ENCODE measurements around the gene CD207. TPM values are rescaled to one million over a fixed set of nuclear protein-coding genes. Genes with fewer than 3 reads are reported as not detected.
A peak's percentile ranks its signal among the peaks of the same experiment; 100 is the strongest.

The CD207 gene
- total RNA-seq, 1 donor from 2014 or later = not detected

- Mint-ChIP-seq H3K36me3 (no peaks in the 10 kb centered on the region), H3K4me3 (no peak overlapping the region), H3K27me3 (ENCODE audit: low read depth) (peaks cover 83% of the 10 kb centered on the region), H3K27ac (no peak overlapping the region), H3K4me1 (no peaks in the 10 kb centered on the region), H3K9me3 (no peaks in the 10 kb centered on the region)
- peak in 1 of 2 experiments; percentile 13 for DNase-seq (ENCODE audit: low spot score in 2 of 2, unreplicated experiment in 2 of 2)
- TF ChIP-seq, protein P1, sequence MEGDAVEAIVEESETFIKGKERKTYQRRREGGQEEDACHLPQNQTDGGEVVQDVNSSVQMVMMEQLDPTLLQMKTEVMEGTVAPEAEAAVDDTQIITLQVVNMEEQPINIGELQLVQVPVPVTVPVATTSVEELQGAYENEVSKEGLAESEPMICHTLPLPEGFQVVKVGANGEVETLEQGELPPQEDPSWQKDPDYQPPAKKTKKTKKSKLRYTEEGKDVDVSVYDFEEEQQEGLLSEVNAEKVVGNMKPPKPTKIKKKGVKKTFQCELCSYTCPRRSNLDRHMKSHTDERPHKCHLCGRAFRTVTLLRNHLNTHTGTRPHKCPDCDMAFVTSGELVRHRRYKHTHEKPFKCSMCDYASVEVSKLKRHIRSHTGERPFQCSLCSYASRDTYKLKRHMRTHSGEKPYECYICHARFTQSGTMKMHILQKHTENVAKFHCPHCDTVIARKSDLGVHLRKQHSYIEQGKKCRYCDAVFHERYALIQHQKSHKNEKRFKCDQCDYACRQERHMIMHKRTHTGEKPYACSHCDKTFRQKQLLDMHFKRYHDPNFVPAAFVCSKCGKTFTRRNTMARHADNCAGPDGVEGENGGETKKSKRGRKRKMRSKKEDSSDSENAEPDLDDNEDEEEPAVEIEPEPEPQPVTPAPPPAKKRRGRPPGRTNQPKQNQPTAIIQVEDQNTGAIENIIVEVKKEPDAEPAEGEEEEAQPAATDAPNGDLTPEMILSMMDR (IDR thresholded peaks at IDR 0.05; ENCODE audit: unreplicated experiment) = no peak
Measured at GRCh38 chr2:70851704-70852103, 16.1 kb upstream of the CD207 start.

DNA sequence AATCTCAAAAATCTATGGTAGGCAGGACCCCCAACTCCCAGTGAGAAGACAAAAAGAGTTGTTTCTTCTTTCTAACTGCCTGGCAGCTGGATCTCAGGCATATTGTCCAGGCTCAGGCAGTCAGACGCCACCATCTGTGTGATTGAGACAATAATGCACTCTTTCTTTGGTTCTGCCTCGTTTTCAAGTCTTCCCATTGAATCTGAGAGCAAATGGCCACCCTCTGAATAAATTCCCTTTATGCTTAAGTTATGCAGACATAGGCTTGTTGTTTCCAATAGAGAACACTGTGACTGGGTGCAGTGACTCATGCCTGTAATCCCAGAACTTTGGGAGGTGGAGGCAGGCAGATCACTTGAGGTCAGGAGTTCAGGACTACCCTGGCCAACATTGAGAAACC, 15.3 kb upstream of the CD207 start:
- peaks cover 84% of the 10 kb centered on the region for H3K27me3 Mint-ChIP-seq (ENCODE audit: low read depth)

DNA sequence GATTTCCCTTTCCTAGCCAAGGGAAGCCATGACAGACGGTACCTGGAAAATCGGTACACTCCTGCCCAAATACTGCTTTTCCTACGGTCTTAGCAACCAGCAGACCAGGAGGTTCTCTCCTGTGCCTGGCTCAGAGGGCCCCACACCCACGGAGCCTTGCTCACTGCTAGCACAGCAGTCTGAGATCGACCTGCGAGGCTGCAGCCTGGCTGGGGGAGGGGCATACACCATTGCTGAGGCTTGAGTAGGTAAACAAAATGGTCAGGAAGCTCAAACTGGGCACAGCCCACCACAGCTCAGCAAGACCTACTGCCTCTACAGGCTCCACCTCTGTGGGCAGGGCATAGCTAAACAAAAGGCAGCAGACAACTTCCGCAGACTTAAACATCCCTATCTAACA, 6.8 kb upstream of the CD207 start:
- Mint-ChIP-seq H3K27me3 (ENCODE audit: low read depth) (peaks cover 84% of the 10 kb centered on the region), H3K27ac (no peak overlapping the region), H3K36me3 (no peaks in the 10 kb centered on the region), H3K4me1 (no peaks in the 10 kb centered on the region), H3K4me3 (no peak overlapping the region), H3K9me3 (peaks cover 9% of the 10 kb centered on the region)
- DNase-seq (ENCODE audit: low spot score in 2 of 2, unreplicated experiment in 2 of 2) = no peak
- TF ChIP-seq, protein P1 (IDR thresholded peaks at IDR 0.05; ENCODE audit: unreplicated experiment) = no peak

More for the DNA sequence above, 15.3 kb upstream of the CD207 start:
- peak in 1 of 2 experiments; percentile 6 for DNase-seq (ENCODE audit: low spot score in 2 of 2, unreplicated experiment in 2 of 2)
- H3K4me3 Mint-ChIP-seq = no peak overlapping the region
- H3K36me3 Mint-ChIP-seq = no peaks in the 10 kb centered on the region
- H3K27ac Mint-ChIP-seq = no peak overlapping the region
- H3K4me1 Mint-ChIP-seq = no peaks in the 10 kb centered on the region
- peaks cover 5% of the 10 kb centered on the region for H3K9me3 Mint-ChIP-seq
- TF ChIP-seq, protein P1 (IDR thresholded peaks at IDR 0.05; ENCODE audit: unreplicated experiment) = no peak

- Mint-ChIP-seq H3K27ac (no peak overlapping the region), H3K27me3 (ENCODE audit: low read depth) (peaks cover 84% of the 10 kb centered on the region), H3K9me3 (peaks cover 4% of the 10 kb centered on the region), H3K4me1 (no peaks in the 10 kb centered on the region), H3K4me3 (no peak overlapping the region), H3K36me3 (no peaks in the 10 kb centered on the region)
- TF ChIP-seq, protein P1 (IDR thresholded peaks at IDR 0.05; ENCODE audit: unreplicated experiment) = no peak
- DNase-seq (ENCODE audit: low spot score in 2 of 2, unreplicated experiment in 2 of 2) = no peak
Measured at GRCh38 chr2:70837980-70838925, 2.6 kb upstream of the CD207 start.

- H3K9me3 Mint-ChIP-seq = no peaks in the 10 kb centered on the region
- H3K27me3 Mint-ChIP-seq (ENCODE audit: low read depth) = peaks cover 79% of the 10 kb centered on the region
- TF ChIP-seq, protein P1 (IDR thresholded peaks at IDR 0.05; ENCODE audit: unreplicated experiment) = no peak
- no peak overlapping the region for H3K4me3 Mint-ChIP-seq
- H3K36me3 Mint-ChIP-seq = no peaks in the 10 kb centered on the region
- no peak overlapping the region for H3K27ac Mint-ChIP-seq
- DNase-seq (ENCODE audit: low spot score in 2 of 2, unreplicated experiment in 2 of 2) = no peak
- no peaks in the 10 kb centered on the region for H3K4me1 Mint-ChIP-seq
Measured at GRCh38 chr2:70834881-70835280, 735 bp downstream of the CD207 start.

Data from mesothelial cell of epicardium (in vitro differentiated cells).